ENCODE measurements around the gene LRP1B.
"Not testable (repeated sequence)": the region's sequence is repeated elsewhere in the genome, so short reads cannot be mapped to it uniquely, and the experiment has no call there.

The LRP1B gene

GRCh38 chr2:140555701-140556100, 1575.1 kb downstream of the LRP1B start:
- DNase-seq: no peak

DNA sequence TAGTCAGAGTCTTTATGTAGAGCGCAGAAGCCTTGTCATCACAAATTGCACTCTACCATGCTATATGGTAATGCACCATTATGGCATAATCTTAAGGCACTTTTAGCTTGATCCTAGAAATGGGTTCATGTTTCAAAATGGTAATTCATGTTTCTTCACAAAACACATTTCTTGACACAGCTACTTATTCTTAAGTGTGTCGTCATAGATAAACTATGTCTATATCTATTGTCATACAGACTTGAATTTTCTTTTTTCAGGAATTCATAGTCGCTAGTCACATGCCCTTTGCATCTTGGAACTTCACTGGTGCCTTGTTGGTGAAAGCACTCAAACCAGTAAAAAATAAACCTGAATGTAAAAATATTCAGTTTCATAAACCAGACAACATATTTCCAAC, 1578.2 kb downstream of the LRP1B start:
- no peak for DNase-seq

DNA sequence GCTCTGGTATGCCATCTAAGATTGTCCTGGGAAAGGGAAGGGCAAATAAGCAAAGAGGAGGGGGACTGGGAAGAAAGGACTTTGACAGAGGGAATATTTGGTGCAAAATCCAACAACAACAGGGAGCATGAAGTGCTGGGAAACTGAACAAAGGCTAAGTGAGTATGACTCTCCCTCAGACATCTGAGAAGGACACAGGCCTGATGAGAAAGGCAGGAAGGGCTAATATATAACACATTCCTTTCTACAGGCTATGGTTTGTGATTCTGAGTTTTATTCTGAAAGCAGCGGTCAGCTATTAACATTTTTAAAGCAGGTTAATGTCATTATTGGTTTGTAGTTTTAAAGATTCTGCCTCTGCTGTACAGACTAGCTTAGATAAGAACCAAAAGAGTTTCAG, 1579.5 kb downstream of the LRP1B start:
- DNase-seq: no peak

- DNase-seq: no peak
Measured at GRCh38 chr2:140550821-140551220, 1580.0 kb downstream of the LRP1B start.

DNA sequence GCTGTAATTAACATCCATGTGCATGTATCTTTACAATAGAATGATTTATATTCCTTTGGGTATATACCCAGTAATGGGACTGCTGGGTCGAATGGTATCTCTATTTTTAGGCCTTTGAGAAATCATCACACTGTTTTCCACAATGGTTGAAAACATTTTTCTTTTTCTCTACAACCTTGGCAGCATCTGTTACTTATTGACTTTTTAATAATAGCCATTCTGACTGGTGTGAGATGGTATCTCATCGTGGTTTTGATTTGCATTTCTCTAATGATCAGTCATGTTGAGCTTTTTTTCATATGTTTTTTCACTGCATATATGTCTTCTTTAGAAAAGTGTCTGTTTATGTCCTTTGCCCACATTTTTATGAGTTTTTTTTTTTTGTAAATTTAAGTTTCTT, 1586.0 kb downstream of the LRP1B start:
- not testable (repeated sequence) for DNase-seq

DNA sequence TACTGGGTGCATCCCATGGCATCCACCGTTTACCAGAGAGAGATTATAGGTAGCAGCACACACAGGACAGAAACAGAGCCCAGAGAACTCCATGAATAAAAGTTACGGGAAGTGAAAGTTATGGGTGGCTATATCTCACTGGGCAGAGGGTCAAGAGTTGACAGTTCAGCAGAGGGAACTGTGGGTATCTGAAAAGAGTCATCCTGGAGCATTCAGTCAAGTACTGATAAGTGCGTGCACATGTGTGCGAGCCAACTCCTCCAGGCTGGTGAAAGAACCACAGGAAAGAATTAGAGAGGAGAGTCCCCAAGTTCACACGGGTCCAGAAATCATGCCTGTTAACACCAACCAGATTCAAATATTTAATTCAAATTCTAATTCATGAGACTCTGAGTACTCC, 1588.2 kb downstream of the LRP1B start:
- no peak for DNase-seq

DNA sequence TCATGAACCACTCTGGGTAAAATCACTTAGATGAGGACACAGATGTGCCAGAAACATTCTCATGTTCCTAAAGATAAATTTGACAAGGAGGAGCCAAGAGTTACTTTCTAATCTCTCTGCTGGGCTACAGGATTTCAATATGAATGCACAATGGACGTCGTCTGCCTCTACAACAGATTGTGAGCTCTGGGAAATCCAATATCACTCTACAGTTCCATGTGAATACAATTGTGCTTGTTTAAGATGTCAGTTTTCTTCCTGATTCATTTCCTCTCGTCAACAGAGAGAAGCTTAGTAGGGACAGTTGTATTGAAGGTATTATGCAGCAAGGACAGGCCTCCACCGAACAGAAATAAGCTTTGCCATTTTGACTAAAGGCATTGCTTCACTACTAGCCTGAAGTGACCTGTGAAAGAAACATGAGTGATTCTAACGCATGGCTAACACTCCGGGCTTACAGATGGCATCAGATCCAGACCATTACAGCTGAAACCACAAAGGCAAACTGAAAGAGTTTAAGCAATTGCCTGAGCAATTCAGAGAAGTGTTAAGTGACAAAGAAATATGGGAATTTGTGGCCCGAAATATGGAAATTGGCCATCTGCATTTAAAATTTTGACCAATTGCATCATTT, 1591.5 kb downstream of the LRP1B start:
- no peak for DNase-seq

- DNase-seq: no peak
Measured at GRCh38 chr2:140529706-140530105, 1601.1 kb downstream of the LRP1B start.

- no peak for DNase-seq
Measured at GRCh38 chr2:140528982-140529381, 1601.8 kb downstream of the LRP1B start.

DNA sequence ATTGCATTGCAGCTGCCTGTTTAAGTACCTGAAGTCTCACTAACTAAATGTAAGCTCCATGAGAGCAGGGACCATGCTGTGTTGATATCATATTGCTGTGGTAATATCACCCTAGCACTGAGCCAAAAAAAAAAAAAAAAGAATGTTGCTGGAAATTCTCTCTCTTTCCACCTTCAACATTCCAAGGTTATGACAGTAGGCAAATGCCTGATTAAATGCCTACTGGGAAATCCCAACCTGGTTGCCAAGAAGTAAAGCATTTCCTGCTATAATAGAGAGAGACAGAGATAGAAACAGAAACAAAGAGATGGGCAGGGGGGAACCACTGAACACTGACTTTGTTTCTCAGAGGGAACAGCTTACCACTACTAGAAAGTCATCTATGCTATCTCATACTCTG, 1604.2 kb downstream of the LRP1B start:
- DNase-seq: no peak

DNA sequence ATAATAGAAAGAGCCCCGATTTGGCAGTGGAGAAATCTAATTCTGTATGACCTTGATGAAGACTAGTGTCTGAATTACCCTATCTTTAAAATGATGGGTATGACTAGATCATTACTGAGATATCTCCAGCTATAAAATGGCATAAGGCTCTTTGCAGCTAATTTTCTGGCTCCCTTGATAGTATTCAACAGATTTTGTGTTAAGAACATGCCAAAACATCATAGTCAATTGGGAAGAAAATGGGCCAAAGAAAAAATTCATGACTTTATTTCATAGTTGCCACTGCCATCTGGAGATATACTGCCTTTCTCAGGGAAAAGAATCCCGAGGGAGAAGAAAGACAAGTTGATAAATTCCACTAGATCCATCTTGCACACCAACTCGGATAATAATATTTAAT, 1618.7 kb downstream of the LRP1B start:
- DNase-seq: no peak

DNA sequence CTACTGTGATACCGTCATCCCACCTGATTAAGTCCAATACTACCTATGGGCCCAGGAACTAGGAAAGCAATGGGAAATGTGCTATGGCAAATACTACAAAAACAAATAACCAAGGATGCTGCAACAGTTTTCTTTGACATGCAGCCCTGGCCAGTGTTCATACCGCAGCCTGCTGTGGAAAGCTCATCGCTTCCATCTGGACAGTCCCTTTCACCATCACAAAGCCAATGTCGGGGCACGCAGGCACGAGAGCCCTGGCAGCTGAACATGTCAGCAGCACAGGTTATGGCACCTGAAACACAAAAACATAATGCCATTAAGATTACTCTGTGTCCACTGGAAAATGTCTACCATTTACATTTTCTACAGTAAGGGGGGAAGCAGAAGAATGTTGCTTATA, 1621.1 kb downstream of the LRP1B start:
- DNase-seq: no peak

DNA sequence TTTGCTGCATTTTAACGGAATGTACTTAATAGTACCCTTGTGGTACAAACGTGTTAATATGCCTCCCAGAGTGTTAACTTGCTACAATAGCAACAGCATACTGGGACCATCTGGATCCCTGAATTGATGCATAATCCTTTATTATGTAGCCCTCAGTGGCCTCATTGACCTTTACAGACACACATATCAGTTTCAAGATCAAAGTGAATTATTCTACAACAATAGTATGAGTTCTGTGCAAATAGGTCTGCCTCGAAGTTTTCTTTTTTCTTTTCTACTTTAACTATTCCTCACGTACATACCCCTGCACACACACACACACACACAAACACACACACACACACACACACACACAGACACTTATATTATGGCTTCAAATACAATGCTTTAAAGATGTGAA, 1622.1 kb downstream of the LRP1B start:
- DNase-seq: no peak

- no peak for DNase-seq
Measured at GRCh38 chr2:140506606-140507005, 1624.2 kb downstream of the LRP1B start.

DNA sequence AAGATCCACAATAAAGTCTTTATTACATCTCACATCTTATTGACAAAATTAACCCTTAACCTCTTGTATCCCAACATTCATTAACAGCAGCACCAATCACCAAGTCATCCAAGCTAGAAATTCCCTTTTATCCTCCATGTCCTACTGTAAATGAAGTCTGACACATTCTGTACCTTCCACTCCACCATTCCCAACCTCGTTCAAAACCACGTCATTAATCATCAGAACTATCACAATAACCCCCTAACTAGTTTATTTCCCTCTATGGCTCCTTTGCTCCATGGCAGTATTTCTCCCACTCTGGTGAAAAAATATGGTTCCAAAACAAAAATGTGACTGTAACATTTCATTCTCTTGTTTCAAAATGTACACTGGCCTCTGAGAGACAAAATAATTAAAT, 1626.2 kb downstream of the LRP1B start:
- no peak for DNase-seq

GRCh38 chr2:140502951-140503630, 1627.7 kb downstream of the LRP1B start:
- no peak for DNase-seq

- DNase-seq: no peak
Measured at GRCh38 chr2:140498360-140498759, 1632.5 kb downstream of the LRP1B start.

- DNase-seq: no peak
Measured at GRCh38 chr2:140496714-140497113, 1634.1 kb downstream of the LRP1B start.

DNA sequence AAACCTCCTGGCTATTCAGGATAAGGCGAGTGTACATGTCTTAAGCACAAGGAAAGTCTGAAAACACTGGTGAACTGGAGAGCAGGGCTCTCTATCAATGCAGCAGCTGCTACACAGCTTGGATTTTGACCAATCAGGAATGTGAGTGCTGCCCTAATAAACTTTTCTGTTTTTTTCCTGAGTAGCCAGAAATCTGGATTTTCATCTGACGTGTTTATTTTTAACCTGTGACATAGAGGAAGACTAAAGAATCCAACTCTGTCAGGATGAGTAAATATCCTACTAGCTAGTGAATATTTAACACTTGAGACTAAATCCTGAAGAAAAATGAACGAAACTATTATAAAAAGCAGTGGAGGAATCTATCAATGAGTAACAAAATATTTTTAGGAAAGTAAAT, 1638.9 kb downstream of the LRP1B start:
- no peak for DNase-seq

DNA sequence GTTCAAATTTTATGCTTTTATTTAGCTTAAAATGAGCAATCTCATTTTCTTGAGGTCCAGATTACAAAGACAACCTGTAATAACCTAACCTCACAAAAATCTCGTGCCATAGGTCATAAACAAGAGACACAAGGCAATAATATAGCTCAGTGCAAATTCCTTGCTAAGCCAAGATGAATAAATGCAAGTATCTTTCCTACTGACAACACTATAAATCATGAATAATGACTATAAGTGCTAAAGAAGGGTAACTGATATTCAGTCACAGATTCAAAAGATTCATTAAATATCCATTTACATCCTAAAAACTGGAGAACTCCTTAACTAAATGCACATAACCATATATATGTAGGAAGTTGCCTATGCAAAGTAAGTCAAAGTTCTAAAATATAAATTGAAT, 1641.6 kb downstream of the LRP1B start:
- no peak for DNase-seq

DNA sequence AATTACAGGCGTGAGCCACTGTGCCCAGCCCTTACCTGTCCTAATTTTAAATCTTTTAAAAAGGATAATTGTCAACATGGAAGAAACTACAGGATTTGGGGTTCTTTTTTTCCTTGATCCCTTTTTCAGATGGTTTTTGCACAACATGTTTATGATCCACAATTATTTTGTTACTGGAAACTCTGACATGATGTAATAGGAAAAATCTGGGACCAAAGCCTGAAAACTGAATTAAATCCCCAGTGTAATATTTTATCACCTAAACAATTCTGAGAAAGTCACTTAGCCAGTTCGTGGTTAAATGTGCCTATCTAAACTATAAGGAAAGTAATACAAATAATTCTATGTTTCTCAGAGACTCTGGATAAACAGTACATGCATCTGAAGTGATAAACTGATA, 1649.7 kb downstream of the LRP1B start:
- no peak for DNase-seq

GRCh38 chr2:140473851-140474250, 1657.0 kb downstream of the LRP1B start:
- DNase-seq: no peak

DNA sequence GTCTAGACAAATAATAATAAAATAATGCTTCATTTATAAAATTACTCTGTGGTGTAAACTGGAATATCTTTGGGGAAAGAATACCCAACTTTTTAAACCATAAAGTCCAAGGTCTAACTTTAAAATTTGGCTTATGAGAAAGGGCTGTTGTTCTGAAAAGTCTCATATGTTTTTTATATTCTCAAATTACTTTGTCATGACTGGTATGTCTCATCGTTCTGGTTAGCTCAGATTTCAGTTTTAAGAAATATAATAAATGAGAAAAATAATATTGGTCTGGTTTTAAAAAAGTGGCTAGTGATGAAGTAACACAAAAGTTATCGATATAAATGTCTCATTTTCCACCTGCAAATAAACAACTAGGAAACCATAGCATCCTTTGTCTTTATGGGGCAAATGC, 1658.1 kb downstream of the LRP1B start:
- no peak for DNase-seq

DNA sequence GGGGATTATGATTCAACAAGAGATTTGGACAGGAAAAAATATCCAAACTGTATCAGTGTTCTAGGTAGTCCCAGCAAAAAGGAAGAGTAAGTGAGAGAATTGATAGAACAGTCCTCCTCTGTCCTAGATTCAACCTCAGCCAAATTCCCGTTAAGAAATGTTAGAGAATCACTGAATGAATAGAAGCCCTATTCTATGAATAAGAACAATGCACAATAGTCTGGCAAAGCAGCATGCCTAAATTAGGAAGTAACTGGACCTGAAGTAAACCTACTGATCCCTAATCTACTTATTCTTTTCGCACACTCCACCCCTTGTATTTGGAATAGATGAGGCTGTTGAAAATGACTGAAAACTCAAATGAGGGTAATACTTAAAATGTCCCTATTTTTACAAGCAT, 1665.5 kb downstream of the LRP1B start:
- no peak for DNase-seq

- DNase-seq: no peak
Measured at GRCh38 chr2:140462990-140463389, 1667.8 kb downstream of the LRP1B start.

All from activated CD4-positive, CD25-positive, alpha-beta regulatory T cell treated with anti-CD3 and anti-CD28 coated beads, Interleukin-2, amount 50 U/mL, for 72 hours (primary cell).